Lung (tissue), 12 donors: ENCODE data around the gene CDH4. TPM values are rescaled to one million over a fixed set of nuclear protein-coding genes. Genes with fewer than 3 reads are reported as not detected.

Experiments
- ATAC-seq: fragments of 200-7000 bp; cut with Tn5 transposase; one replicate; pipeline ENCODE4 v1.9.1; 2020; ENCODE audit warnings: moderate number of reproducible peaks; ENCODE audit not compliant: insufficient read depth, low FRiP score
- DNase-seq, 3 donors: peaks; one replicate each; pipeline ENCODE4 v3.0.0-alpha.2; 2013 to 2017
- H3K27ac ChIP-seq, 2 donors: one replicate each; pipeline ENCODE4 v1.5.1; 2013; ENCODE audit warnings: mild to moderate bottlenecking in 2 of 2, moderate library complexity in 2 of 2, control low read depth in 1 of 2, inconsistent platforms in 1 of 2, low read depth in 1 of 2, low read length in 1 of 2
- H3K27me3 ChIP-seq, 3 donors: one replicate each; pipeline ENCODE4 v1.5.1; 2013; ENCODE audit warnings: low read length in 2 of 3; ENCODE audit not compliant: control insufficient read depth in 3 of 3, insufficient read depth in 3 of 3
- H3K36me3 ChIP-seq, 4 donors: one replicate each; pipeline ENCODE4 v1.5.1; 2013; ENCODE audit warnings: low read length in 4 of 4, mild to moderate bottlenecking in 1 of 4, moderate library complexity in 1 of 4; ENCODE audit not compliant: control insufficient read depth in 4 of 4, insufficient read depth in 4 of 4
- H3K4me1 ChIP-seq, 5 donors: one replicate each; pipeline ENCODE4 v1.5.1; 2013; ENCODE audit warnings: low read length in 5 of 5, mild to moderate bottlenecking in 2 of 5, moderate library complexity in 1 of 5; ENCODE audit not compliant: control insufficient read depth in 5 of 5, insufficient read depth in 5 of 5
- H3K4me3 ChIP-seq: one replicate; pipeline ENCODE4 v1.5.1; 2013; ENCODE audit warnings: mild to moderate bottlenecking, control low read depth, moderate library complexity
- H3K9ac ChIP-seq, 2 donors: one replicate each; pipeline ENCODE4 v1.5.1; 2013; ENCODE audit warnings: low read length in 2 of 2, control low read depth in 1 of 2; ENCODE audit not compliant: insufficient read depth in 1 of 2
- H3K9me3 ChIP-seq, 4 donors: one replicate each; pipeline ENCODE4 v1.5.1; 2013; ENCODE audit warnings: low read length in 3 of 4, mild to moderate bottlenecking in 1 of 4, moderate library complexity in 1 of 4; ENCODE audit not compliant: control insufficient read depth in 4 of 4, insufficient read depth in 3 of 4
- CTCF ChIP-seq: IDR thresholded peaks from 2 replicates; pipeline ENCODE4 v1.5.1; 2012; ENCODE audit warnings: mild to moderate bottlenecking; ENCODE audit errors: control extremely low read depth, extremely low read depth
- WGBS, 2 donors: extraction: QIAGEN DNeasy Blood & Tissue Kit; methylation state at CpG; one replicate each; pipeline ENCODE4 v1.1.7; 2013; 5-methylcytosine and 5-hydroxymethylcytosine counted together
- polyA plus RNA-seq, 2 donors: library from polyadenylated mRNA; stranded (reverse); fragments of 200-250 nt; gene quantifications; one replicate each; pipeline ENCODE4 v1.2.1, GENCODE V29; 2013
- total RNA-seq, 2 donors: library from RNA; depleted of rRNA in 1 of 2; stranded (reverse); fragments of >200 nt in 1 of 2; gene quantifications; one replicate each; pipeline ENCODE4 v1.2.1, GENCODE V29; 2014 to 2021
- donor health status: control.
- donor health status: control.
- donor health status: Bipolar disorder and iron deficiency.
- donor health status: healthy.
- donor health status: DM: yes; HTN: yes; CAD: no.

Gene CDH4
- total and polyA plus RNA-seq, 4 donors = 0.10 to 2.1 (median 0.34) TPM

- WGBS, 2 donors = 81 to 87% methylated on average over 25 of the region's 25 CpGs
- peaks cover 0 to 30% (median 0%) of the 10 kb centered on the region in 3 donors for H3K27me3 ChIP-seq
These were observed 557.1 kb downstream of the CDH4 start for GRCh38 chr20:61809006-61809770.

GRCh38 chr20:61810066-61810737 lies 558.1 kb downstream of the CDH4 start:
- Histone ChIP-seq H3K9me3 (no peaks in the 10 kb centered on the region), H3K27ac (no peak overlapping the region), H3K36me3 (no peaks in the 10 kb centered on the region), H3K4me3 (no peak overlapping the region), H3K27me3 (peaks cover 0 to 24% (median 0%) of the 10 kb centered on the region in 3 donors), H3K9ac (no peak overlapping the region), H3K4me1 (peaks cover 0 to 13% (median 0%) of the 10 kb centered on the region in 5 donors)
- DNase-seq (no peak), ATAC-seq (no peak)
- no peak for TF ChIP-seq CTCF
- WGBS, 2 donors = 87 to 93% methylated on average over 22 of the region's 22 CpGs

More at GRCh38 chr20:61809006-61809770, 557.1 kb downstream of the CDH4 start:
- no peaks in the 10 kb centered on the region for H3K9me3 ChIP-seq
- TF ChIP-seq CTCF = no peak
- no peak for DNase-seq
- no peak for ATAC-seq
- H3K27ac ChIP-seq = no peak overlapping the region
- H3K36me3 ChIP-seq = no peaks in the 10 kb centered on the region
- no peak overlapping the region for H3K9ac ChIP-seq
- peaks cover 0 to 13% (median 0%) of the 10 kb centered on the region in 5 donors for H3K4me1 ChIP-seq
- H3K4me3 ChIP-seq = no peak overlapping the region

- DNase-seq (no peak), ATAC-seq (no peak)
- TF ChIP-seq CTCF = no peak
- Histone ChIP-seq H3K9me3 (no peaks in the 10 kb centered on the region), H3K27ac (no peak overlapping the region), H3K36me3 (no peaks in the 10 kb centered on the region), H3K4me3 (no peak overlapping the region), H3K27me3 (peaks cover 0 to 22% (median 0%) of the 10 kb centered on the region in 3 donors), H3K4me1 (peaks cover 0 to 13% (median 0%) of the 10 kb centered on the region in 5 donors), H3K9ac (no peak overlapping the region)
- 78 to 87% methylated on average over 17 of the region's 17 CpGs for WGBS, 2 donors
These were observed 558.7 kb downstream of the CDH4 start for GRCh38 chr20:61810738-61811135.
